NCI-H1436 (cell line): ENCODE data around the gene KCNN3.

Source experiments
- DNase-seq: peaks from one replicate; lab custom pipeline; 2025; lab: John Stamatoyannopoulos, UW

Gene KCNN3

DNA sequence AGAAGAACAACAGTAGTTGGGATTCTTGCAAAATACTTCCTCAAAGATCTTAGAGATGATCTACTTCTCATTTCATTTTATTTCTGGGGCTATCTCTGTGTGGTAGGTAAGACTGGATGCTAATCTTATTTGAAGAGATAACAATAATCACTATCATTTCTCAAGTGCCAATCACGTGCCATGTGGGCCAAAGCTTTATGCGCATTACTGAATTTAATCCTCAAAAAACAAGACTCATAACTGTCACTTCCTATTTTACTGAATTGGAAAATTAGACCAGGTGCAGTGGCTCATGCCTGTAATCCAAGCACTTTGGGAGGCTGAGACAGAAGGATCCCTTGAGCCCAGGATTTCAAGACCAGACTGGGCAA lies 121.7 kb downstream of the KCNN3 start:
- no peak for DNase-seq

DNA sequence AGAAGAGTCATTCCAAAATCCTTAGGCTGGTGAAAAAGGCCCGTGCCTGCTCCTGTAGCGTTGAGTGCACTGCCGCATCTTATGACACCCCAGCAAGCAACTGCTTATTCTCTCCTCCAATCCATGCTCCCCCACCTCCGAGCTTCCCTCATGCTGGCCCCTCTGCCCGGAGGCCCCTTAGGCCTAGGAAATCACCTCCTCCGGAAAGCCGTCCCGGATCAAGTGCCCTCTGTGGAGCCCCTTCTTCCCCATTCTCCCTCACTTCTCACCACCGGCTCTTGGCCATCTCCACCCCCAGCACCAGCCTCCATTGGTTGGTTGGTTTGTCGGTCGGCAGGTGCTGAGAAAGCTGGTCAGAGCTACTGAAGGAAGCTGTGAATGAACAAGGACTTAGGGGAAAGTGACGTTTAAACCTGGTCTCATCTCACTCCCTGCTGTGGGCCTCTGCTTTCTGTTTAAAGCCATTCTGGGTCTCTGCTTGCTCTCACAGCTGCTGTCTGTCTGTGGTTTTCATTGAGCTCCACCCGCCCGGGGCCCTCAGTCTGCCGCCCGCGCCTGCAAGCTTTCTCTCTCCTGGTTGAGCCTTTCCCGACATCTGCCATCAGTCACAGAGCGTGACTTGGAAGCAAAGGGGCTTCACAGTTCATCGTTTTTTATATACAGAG lies 122.2 kb downstream of the KCNN3 start:
- no peak for DNase-seq

DNA sequence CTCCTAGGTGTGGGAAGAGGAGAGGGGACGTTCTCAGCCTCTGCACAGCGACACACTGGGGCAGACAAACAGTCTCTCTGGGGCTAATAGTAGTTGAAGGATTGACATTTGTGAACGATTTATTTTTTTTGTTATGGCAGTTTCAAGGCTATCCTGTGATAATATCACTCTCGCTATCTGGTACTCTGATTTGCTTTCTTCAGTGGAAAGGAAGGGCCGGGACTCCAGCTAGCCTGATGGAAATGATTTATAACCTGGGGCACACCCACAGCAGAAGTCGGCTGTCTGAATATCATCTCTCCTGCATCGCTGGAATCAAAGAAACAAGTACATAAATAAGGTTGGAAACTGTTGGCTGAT lies 122.7 kb downstream of the KCNN3 start:
- DNase-seq = no peak

DNA sequence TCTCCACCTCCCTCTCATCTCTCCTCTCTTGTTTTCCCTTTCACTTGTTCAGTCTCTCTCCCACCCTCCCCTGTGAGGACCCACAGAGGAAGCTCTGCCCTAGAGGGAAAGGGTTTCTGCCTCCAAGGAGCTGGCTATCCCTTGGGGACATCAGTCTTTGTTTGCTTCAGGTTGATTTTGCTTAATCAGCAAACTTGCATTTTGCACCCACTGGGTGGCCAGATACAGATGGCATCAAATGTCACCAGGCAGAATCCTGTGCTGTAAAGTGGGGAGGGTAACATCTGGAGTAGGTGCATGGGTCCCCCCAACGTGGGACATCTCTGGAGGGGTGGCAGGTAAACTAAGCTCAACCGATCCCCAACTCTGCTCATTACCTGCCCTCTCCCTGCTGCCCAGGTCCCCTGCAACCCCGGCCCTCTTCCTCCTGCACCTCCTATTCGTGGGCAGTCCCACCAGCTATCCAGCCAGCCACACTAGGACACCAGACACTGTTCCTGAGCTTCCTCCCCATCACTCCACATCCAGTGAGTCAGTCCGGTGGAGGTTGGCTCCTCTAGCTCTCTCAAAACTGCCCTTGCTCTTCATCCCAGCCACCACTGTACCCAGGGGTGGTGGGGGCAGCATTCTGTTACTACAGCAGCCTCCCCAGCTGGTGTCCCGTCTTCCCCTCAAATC lies 123.3 kb downstream of the KCNN3 start:
- no peak for DNase-seq

DNA sequence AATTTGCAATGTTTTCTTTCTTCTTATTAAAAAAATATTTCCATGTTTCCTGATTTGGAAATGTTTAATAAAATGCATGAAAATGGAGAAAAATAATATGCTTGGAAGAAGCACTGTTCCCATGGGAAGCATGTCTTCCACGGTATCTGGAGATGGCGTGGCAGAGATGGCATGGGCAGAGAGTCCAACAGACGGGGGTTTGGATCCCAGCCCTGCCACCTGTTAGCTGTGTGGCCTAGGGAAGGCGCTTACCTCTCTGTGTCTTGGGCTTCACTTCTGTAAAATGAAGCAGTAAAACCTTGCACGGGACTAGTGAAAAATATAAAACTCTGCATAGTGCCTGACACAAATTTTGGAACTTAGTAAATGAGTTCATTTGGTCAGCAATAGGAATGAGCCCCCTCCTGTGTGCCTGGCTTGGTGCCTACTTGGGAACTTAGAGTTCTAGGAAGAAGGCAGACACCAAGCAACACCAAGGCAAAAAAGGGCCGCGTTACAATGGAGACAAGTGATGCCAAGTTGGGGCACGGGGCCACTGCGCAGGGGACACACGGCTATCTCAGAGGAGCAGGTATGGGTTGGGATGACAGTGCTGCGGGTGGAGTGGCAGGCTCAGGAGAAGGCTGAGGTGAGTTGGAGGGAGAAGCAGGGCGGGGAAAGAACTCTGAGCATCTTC lies 124.2 kb downstream of the KCNN3 start:
- DNase-seq = no peak

DNA sequence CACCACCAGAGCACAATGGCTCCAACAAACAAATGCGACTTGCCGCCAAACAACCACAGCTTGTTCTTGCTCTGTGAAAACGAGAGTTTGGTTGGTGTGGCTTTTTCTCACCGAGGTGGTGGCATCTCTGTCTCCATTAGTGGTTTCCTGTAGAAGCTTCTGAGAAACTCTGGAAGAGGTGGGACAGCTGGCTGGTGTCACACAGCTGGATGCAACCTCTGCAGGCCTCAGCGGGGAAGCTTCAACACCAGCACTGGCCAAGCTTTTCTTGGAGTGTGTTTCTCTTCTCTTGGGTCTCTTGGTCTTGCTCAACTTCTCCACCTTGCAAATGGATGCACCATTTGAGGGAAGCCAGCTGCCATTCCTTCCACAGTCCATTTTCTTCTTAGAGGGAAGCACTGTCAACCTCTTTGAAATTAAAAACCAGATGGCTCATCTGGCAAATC lies 124.8 kb downstream of the KCNN3 start:
- DNase-seq = no peak

DNA sequence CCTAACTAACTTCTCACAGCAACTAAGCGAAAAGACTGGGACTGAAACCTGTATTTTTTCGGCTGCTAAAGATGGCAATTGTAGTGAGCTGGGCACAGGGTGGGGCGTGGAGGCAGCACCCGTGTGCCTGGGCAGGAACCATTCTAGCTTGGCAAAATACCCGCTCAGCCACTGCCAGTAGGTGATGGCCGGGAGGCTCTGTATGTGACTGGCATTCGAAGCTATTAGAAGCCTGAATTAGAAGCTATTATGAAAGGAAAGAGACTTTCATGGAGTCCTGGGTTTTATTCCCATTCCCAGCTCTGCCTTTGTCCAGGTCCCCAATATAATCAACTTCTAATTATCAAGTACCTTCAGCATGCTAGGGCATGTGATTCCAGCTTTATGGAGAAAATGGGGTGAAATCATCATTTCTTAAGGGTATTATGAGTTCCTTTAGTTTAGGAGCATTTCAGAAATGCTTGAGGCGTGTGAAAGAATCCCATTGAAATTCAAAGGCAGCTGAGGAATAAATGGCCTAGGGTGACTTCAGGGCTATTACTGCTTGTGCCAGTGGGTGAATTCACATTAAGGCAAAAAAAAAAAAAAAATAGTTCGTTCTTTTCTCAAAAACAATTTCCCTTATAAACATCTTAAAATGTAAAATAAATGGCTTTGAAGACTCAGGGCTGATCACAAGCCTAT lies 125.6 kb downstream of the KCNN3 start:
- no peak for DNase-seq

DNA sequence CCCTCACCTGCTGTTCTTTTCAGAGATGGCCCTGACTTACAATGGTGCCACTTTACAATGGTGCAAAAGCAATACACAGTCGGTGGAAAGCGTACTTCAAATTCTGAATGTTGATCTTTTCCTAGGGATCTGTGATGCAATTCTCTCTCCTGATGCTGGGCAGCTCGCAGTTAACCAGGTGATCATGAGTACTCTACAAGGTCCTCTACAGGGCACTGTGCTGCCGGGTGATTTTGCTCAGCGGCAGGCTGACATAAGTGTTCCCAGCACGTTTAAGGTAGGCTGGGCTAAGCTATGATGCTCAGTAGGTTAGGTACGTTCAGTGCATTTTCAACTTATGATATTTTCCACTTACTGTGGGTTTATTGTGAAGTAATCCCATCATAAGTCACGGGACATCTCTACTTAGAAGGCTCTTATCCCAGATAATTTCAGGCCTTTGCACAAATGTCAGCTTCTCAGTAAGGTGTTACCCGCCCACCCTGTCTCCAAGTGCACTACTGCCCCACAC lies 126.5 kb downstream of the KCNN3 start:
- no peak for DNase-seq

DNA sequence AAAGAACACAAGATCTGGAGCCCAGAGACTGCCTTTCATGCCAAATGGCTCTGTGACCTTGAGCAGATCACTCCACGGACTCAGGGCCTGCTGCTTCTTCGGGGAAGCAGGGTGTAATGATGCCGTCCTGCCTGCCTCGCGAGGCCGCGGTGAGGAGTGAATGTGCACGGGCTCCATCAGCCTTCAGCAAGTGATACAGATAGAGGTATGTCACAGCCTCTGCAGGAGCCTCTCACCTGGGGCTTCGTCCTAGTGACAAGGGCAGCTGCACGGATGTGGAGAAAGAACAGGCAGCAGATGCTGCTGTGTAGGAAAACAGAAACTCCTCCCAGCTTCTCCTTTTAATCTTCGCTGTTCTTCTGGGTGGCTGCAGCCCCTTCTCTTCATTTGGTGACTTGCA lies 127.5 kb downstream of the KCNN3 start:
- DNase-seq = no peak

DNA sequence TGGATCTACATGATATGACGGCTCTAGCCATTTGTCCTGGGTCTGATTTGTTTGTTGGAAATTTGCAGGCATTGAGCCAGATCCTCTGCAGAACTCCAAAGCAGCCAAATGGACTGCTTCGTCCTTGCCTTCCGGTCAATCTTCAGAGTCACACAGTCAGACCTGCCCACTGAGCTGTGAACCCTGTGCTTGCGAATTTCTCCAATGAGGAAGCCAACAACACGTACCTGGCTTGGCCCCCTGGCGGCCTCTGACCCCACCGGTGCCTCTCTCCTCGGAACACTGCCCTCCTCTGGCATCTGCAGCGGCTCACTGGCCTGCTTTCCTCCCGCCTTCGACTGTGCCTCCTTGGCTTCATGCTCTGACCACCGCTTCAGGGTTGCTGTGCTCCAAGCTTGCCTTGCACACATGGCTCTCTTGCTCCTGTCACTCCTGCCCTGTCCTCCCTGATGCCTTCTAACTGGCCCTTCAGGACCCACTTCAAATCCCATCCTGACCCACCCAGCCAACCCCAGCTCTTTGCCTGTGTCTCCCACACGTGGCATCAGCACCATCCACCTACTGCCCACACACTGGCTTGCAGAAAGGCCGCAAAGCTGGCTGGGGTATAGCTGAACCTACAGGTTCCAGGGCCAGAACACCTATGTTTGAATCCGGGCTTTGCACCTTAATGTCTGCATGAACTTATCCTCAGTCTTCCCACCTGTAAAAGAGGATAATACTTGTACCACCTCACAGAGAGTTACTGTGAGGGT lies 128.2 kb downstream of the KCNN3 start:
- DNase-seq = no peak

DNA sequence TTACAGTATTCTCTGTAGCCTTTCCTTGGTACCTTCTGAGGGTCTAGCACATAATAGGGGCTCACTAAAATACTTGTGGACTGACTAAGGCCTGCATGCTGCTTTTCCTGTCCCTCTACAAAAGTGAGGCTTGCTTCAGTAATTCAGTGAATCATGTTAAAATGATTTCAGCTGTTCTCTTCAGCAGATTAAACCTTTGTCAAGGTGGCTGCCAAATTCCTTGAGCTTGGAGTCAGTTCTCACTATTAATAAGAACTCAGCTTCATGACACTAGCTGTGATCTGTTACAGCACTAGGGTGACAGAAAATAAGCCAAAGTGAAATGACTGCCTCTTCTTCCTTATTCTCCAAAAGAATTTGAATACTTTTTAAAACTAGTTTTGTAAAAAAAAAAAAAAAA lies 128.8 kb downstream of the KCNN3 start:
- DNase-seq = no peak

DNA sequence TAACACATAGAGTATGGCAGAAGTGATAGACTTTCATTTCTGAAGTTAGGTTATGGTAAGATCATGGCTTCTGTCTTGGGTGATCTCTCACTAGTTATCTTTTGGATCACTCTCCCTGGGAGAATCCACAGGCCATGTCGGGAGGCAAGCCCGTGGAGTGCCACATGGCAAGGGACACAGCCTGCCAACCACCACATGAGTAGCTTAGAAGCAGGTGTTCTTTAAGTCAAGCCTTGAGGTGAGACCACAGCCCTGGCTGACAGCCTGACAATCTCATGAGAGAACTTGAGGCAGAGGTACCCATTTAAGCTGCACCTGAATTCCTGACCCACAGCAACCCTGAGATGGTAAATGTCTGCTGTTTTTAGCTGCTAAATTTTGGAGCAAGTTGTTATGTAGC lies 130.4 kb downstream of the KCNN3 start:
- no peak for DNase-seq

DNA sequence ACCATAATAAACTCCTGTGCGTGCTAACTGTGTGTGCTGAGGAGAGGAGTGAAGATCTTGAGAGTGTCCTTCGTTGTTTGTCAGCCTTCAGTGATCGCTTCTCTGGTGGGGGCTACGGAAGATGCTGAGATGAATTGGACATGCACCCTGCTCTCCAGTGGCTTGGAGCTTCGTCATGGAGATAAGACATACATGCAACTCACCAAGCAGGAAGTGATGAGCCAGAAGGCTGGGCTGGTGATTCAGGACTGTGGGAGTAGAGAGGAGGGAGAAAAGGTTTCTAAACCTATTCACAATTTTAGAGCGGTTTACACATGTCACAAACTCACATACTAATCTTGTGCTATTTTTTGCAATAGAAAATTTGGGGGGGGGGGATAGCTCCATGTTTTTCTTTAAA lies 133.2 kb downstream of the KCNN3 start:
- DNase-seq = no peak

DNA sequence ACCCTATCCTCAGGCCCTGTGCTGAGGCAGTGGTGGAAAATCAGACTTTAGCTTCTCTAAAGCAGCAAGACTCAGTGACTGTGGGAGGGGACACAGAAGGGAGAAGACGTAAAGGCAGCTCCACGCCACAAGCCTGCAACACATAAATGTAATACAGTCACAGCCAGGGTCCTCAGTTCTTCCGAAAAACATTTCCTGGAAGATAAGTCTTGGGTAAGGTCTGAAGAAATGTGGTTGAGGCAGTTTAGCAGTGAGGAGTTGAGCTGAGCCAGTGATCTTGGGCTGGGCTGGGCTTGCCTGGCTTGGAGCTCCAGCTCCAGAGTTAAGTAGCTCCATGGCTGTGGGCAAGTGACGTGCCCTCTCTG lies 134.3 kb downstream of the KCNN3 start:
- no peak for DNase-seq

DNA sequence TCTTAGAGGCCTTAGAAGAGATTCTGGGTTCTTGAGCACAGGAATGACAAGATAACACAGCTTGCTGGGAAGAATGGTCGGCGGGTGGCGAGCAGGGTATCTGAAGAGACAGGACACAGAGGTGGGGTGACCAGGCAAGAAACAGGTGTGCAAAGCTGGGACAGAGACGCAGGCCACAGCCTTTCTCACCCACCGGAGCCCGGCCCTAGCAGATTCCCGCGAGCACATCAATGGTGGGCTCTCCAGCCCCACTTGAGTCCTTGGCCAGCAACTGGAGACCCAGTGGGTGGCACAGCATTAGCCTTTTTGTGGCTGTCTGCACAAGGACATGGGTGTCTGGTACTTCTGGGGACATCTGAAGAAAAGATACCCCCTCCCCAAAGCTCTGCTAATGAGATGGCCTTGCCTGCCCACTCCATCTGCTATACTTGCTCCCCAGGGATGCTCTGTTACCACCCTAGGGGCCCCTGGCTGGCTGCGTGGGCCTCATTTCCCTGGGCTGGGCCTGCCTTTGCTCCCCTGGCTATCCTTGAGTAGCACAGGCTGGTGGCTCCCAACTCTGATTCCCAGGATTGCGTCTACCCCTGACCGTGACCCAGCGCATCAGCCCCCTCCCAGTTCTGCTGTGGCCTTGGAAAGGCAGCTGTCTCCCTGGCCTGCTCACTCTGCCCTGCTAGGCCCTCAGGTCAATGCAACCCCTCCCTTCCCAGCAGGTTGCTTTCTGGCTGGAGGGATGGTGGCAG lies 134.8 kb downstream of the KCNN3 start:
- no peak for DNase-seq

DNA sequence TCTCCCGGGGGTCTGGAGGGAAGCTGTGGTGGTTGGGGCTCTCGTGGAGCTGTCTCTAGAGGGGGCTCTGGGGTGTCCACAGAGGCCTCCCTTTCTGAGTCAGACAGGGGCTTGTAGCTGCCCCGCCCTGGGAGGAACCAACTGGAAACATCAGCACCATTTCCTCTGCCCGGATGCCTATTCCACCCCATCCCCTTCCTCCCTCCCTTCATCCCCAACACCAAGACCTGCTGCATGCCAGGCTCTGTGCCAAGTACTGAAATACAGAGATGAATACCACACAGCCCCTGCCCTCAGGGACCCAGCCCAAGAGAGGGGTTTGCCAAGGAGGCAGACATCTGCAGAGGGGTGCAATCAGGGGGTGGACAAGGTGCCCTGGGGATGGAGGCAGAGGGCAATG lies 136.5 kb downstream of the KCNN3 start:
- no peak for DNase-seq

DNA sequence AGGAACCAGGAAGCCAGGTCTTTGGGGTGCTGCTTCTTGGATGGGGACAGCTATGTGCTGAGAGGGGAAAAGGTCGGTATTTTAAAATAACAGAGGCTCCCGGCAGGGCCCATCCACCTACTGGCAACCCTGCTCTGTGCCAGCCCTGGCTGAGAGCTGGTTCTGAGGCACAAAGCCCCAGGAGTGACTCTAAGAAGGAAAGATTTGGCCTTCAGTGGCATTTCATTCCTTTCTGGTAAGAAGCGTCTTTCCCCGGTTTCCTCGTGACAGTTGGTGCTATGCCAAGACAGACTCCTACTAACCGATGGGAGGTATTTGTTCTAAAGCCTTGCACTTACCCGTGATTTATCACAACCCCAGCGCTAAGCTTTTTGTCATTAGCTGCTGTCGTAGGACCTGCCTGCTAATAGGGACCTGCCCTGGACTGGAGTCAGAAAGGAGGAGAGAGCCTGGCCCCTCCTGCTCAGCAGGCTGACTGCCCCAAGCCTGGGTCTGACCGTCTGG lies 139.0 kb downstream of the KCNN3 start:
- DNase-seq = no peak

DNA sequence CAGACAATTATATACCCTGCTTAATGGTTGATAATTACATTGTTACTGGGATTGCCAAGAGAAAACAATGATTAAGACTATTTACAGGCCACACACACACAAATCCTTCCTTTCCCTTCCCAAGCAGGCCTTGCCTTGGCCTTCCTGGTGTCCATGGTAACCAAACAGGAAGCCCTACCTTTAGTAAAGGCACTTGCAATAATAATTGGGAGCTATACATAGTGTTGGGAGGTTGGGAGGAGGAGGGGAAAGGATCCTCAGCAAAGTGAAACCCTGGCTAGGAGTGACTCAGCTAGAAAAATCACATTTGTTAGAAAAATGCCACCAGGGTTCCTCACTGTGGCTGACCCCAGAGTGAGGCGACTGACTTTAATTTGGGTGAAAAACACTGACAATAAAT lies 139.8 kb downstream of the KCNN3 start:
- peak; percentile 76 for DNase-seq

DNA sequence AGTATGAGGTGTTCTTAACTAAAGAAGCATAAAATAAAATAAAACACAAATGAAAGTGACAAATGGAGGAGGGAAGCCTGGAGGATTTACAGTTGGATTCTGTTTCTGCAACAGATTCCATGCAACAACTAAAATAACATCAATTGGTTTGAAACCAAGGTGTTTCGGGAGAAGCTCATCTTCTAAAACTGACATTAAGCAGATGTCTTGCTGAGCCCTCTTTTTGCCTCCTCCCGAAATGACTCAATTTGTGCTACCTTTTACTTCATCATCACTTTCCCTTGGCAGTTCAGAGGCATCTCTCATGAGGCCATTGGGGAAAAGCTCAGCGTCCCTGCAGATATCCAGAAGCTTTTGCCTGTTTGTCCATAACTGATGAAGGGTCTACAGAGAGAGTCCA lies 140.5 kb downstream of the KCNN3 start:
- DNase-seq = no peak

DNA sequence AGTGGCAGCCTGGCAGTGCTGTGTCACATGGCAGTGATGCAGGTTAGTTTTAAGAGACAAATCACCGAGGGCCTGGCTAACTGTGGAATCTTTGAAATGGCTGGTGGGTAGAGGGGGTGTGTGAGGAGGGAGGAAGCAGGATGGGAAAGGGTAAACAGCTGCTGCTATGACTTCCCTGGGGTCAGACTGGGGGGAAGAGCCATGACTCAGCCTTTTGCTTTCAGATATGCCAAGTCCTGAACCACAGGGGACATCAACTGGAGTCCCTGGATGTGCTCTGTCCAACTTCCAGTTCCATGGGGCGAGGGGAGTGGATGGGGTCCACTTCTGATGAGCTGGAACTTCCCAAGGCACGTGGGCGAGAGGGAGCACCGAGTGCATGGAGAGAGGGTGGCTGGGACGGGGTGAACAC lies 141.0 kb downstream of the KCNN3 start:
- no peak for DNase-seq
